ENCODE results near the gene RCC2.

The RCC2 gene

DNA sequence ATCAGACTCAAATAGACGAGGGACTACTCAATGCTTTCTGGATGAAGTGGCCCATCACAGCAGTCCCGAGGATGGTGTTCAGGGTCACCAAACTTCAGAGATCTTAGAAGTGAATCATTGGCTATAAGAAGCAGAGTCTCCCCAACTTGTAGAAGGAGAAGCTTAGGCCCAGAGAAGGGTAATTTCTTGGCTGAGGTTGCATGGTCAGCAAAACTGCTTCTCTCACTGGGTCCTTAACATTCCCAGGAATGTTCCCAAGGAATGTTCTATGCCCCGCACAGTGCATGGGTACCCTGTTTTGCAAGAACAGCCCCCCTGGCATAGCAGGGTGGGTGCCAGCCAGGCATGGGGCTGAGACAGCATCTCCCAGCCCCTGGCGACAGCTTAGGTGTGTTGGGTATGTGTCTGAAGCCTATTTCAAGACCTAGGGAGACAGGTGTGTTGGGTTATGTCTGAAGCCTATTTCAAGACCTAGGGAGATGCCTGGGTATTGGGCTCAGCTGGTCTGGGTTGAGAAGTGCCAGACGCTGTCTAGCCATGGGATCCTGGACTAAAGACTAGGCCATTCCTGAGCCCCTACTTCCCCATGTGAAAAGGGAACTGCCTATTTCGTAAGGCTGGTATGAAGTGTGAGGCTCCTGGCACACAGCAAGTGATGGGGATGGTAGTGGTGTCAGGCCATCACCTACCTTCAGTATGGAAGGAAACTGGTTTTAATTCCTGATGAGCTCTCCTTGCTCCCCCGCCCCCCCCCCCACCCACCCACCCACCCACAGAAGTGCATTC lies 41.4 kb downstream of the RCC2 start:
- DNase-seq (ENCODE audit: low spot score) (no peak), ATAC-seq (ENCODE audit: low read depth) (no peak)
- TF ChIP-seq CTCF (IDR thresholded peaks at IDR 0.05; ENCODE audit: poor library complexity, severe bottlenecking): no peak
- no peaks in the 10 kb centered on the region for H3K27me3 ChIP-seq (ENCODE audit: insufficient read depth, poor library complexity, severe bottlenecking)
- no peaks in the 10 kb centered on the region for H3K9me3 ChIP-seq (ENCODE audit: severe bottlenecking)
- no peak overlapping the region for H3K4me3 ChIP-seq (ENCODE audit: severe bottlenecking)
- H3K36me3 ChIP-seq (ENCODE audit: low read depth): no peaks in the 10 kb centered on the region
- peaks cover 3% of the 10 kb centered on the region for H3K4me1 ChIP-seq (ENCODE audit: insufficient read depth, poor library complexity, severe bottlenecking)
- H3K27ac ChIP-seq (ENCODE audit: poor library complexity, severe bottlenecking): no peak overlapping the region

DNA sequence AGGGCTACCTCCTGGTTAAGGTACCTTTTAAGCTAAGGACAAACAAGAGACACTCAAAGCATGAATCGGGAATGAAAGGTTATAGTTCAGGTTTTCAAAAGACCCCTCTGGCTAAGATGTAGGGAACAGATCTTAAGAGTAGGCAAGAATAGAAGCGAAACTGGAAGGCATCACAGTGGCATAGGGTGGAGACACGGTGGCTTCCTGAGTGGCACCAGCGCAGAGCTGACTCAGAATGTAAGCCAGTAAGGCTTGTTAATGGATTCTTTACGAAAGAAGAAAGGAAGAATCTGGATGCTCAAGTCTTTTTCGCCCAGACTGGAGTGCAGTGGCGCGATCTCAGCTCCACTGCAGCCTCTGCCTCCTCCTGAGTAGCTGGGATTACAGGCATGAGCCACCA lies 46.2 kb downstream of the RCC2 start:
- no peaks in the 10 kb centered on the region for H3K27me3 ChIP-seq (ENCODE audit: insufficient read depth, poor library complexity, severe bottlenecking)
- H3K4me1 ChIP-seq (ENCODE audit: insufficient read depth, poor library complexity, severe bottlenecking): no peaks in the 10 kb centered on the region
- H3K4me3 ChIP-seq (ENCODE audit: severe bottlenecking): no peak overlapping the region
- no peak overlapping the region for H3K27ac ChIP-seq (ENCODE audit: poor library complexity, severe bottlenecking)
- no peaks in the 10 kb centered on the region for H3K9me3 ChIP-seq (ENCODE audit: severe bottlenecking)
- no peak for TF ChIP-seq CTCF (IDR thresholded peaks at IDR 0.05; ENCODE audit: poor library complexity, severe bottlenecking)
- DNase-seq (ENCODE audit: low spot score): no peak
- no peaks in the 10 kb centered on the region for H3K36me3 ChIP-seq (ENCODE audit: low read depth)
- ATAC-seq (ENCODE audit: low read depth): no peak

- no peak for TF ChIP-seq CTCF (IDR thresholded peaks at IDR 0.05; ENCODE audit: poor library complexity, severe bottlenecking)
- no peak overlapping the region for H3K27ac ChIP-seq (ENCODE audit: poor library complexity, severe bottlenecking)
- DNase-seq (ENCODE audit: low spot score) (no peak), ATAC-seq (ENCODE audit: low read depth) (no peak)
- no peaks in the 10 kb centered on the region for H3K9me3 ChIP-seq (ENCODE audit: severe bottlenecking)
- H3K4me1 ChIP-seq (ENCODE audit: insufficient read depth, poor library complexity, severe bottlenecking): no peaks in the 10 kb centered on the region
- no peaks in the 10 kb centered on the region for H3K27me3 ChIP-seq (ENCODE audit: insufficient read depth, poor library complexity, severe bottlenecking)
- no peaks in the 10 kb centered on the region for H3K36me3 ChIP-seq (ENCODE audit: low read depth)
- no peak overlapping the region for H3K4me3 ChIP-seq (ENCODE audit: severe bottlenecking)
Observed at GRCh38 chr1:17392199-17392740, 47.2 kb downstream of the RCC2 start.

- no peaks in the 10 kb centered on the region for H3K4me1 ChIP-seq (ENCODE audit: insufficient read depth, poor library complexity, severe bottlenecking)
- DNase-seq (ENCODE audit: low spot score): no peak
- no peak for TF ChIP-seq CTCF (IDR thresholded peaks at IDR 0.05; ENCODE audit: poor library complexity, severe bottlenecking)
- H3K27me3 ChIP-seq (ENCODE audit: insufficient read depth, poor library complexity, severe bottlenecking): no peaks in the 10 kb centered on the region
- ATAC-seq (ENCODE audit: low read depth): no peak
- H3K4me3 ChIP-seq (ENCODE audit: severe bottlenecking): no peak overlapping the region
- no peaks in the 10 kb centered on the region for H3K36me3 ChIP-seq (ENCODE audit: low read depth)
- H3K9me3 ChIP-seq (ENCODE audit: severe bottlenecking): no peaks in the 10 kb centered on the region
- H3K27ac ChIP-seq (ENCODE audit: poor library complexity, severe bottlenecking): no peak overlapping the region
Observed at GRCh38 chr1:17381161-17381560, 58.3 kb downstream of the RCC2 start.
